H9 (cell line): ENCODE measurements around the gene DDRGK1. TPM values are rescaled to one million over a fixed set of nuclear protein-coding genes. Genes with fewer than 3 reads are reported as not detected.

Source experiments
- DNase-seq: peaks from one replicate; pipeline ENCODE4 v3.0.0-alpha.2; 2017
- H2AFZ ChIP-seq: one replicate; pipeline ENCODE4 v1.6.1; 2013; ENCODE audit warnings: mild to moderate bottlenecking, low read length, control low read depth, moderate library complexity
- H2AK5ac ChIP-seq: 2 replicates; pipeline ENCODE4 v1.6.1; 2013; ENCODE audit warnings: low read length, control low read depth, mixed read lengths; ENCODE audit not compliant: insufficient read length
- H2BK120ac ChIP-seq: one replicate; pipeline ENCODE4 v1.6.1; 2013; ENCODE audit warnings: low read depth, mild to moderate bottlenecking, low read length, control low read depth, inconsistent platforms; ENCODE audit not compliant: poor library complexity, severe bottlenecking
- H2BK12ac ChIP-seq: 2 replicates; pipeline ENCODE4 v1.6.1; 2013; ENCODE audit warnings: low read length, control low read depth, mixed read lengths, low read depth; ENCODE audit not compliant: insufficient read length
- H2BK15ac ChIP-seq: 2 replicates; pipeline ENCODE4 v1.6.1; 2013; ENCODE audit warnings: low read depth, low read length, control low read depth
- H2BK20ac ChIP-seq: one replicate; pipeline ENCODE4 v1.6.1; 2013; ENCODE audit warnings: low read depth, mild to moderate bottlenecking, low read length, control low read depth, inconsistent platforms; ENCODE audit not compliant: poor library complexity, severe bottlenecking
- H2BK5ac ChIP-seq: 2 replicates; pipeline ENCODE4 v1.6.1; 2013; ENCODE audit warnings: low read length, control low read depth, mixed read lengths; ENCODE audit not compliant: insufficient read length
- H3K14ac ChIP-seq: 2 replicates; pipeline ENCODE4 v1.6.1; 2013; ENCODE audit warnings: low read length, control low read depth; ENCODE audit not compliant: insufficient read depth
- H3K18ac ChIP-seq: 2 replicates; pipeline ENCODE4 v1.6.1; 2013; ENCODE audit warnings: low read depth, mild to moderate bottlenecking, mixed read lengths, low read length, control low read depth; ENCODE audit not compliant: insufficient read length
- H3K23ac ChIP-seq: 2 replicates; pipeline ENCODE4 v1.6.1; 2013; ENCODE audit warnings: low read length, control low read depth, mixed read lengths, low read depth; ENCODE audit not compliant: insufficient read length
- H3K23me2 ChIP-seq: 2 replicates; pipeline ENCODE4 v1.6.1; 2013; ENCODE audit warnings: low read depth, mild to moderate bottlenecking, mixed read lengths, low read length, control low read depth; ENCODE audit not compliant: insufficient read length, poor library complexity, severe bottlenecking
- H3K27ac ChIP-seq: 2 replicates; pipeline ENCODE4 v1.5.1; 2013; ENCODE audit warnings: low read length, control low read depth, mixed read lengths, low read depth; ENCODE audit not compliant: insufficient read length
- H3K27me3 ChIP-seq: 2 replicates; pipeline ENCODE4 v1.6.1; 2013; ENCODE audit warnings: low read length, control low read depth, inconsistent platforms; ENCODE audit not compliant: insufficient read depth
- H3K4ac ChIP-seq: 2 replicates; pipeline ENCODE4 v1.6.1; 2013; ENCODE audit warnings: low read depth, mild to moderate bottlenecking, control low read depth, inconsistent platforms, low read length, moderate library complexity
- H3K4me1 ChIP-seq: 2 replicates; pipeline ENCODE4 v1.6.1; 2013; ENCODE audit warnings: low read length, control low read depth, inconsistent platforms; ENCODE audit not compliant: insufficient read depth
- H3K4me2 ChIP-seq: 2 replicates; pipeline ENCODE4 v1.6.1; 2013; ENCODE audit warnings: low read length, control low read depth, mixed read lengths; ENCODE audit not compliant: insufficient read length, insufficient read depth
- H3K56ac ChIP-seq: 2 replicates; pipeline ENCODE4 v1.6.1; 2013; ENCODE audit warnings: low read depth, mild to moderate bottlenecking, mixed read lengths, low read length, control low read depth; ENCODE audit not compliant: insufficient read length
- H3K79me1 ChIP-seq: 2 replicates; pipeline ENCODE4 v1.6.1; 2013; ENCODE audit warnings: low read depth, mild to moderate bottlenecking, moderate library complexity, low read length, control low read depth, inconsistent platforms; ENCODE audit not compliant: insufficient read depth, poor library complexity, severe bottlenecking
- H3K79me2 ChIP-seq: 2 replicates; pipeline ENCODE4 v1.6.1; 2013; ENCODE audit warnings: low read length, control low read depth, inconsistent platforms; ENCODE audit not compliant: insufficient read depth
- H3K9ac ChIP-seq: 2 replicates; pipeline ENCODE4 v1.6.1; 2013; ENCODE audit warnings: low read length, control low read depth, mixed read lengths; ENCODE audit not compliant: insufficient read length; ENCODE audit errors: extremely low read depth
- H3K9me3 ChIP-seq: one replicate; pipeline ENCODE4 v1.6.1; 2013; ENCODE audit warnings: low read depth, low read length, inconsistent platforms; ENCODE audit not compliant: control insufficient read depth
- H3T11ph ChIP-seq: one replicate; pipeline ENCODE4 v1.6.1; 2013; ENCODE audit warnings: mild to moderate bottlenecking, low read length, control low read depth, inconsistent platforms
- H4K20me1 ChIP-seq: one replicate; pipeline ENCODE4 v1.6.1; 2013; ENCODE audit not compliant: control insufficient read depth, insufficient read length, insufficient read depth
- H4K5ac ChIP-seq: 2 replicates; pipeline ENCODE4 v1.6.1; 2013; ENCODE audit warnings: low read depth, mild to moderate bottlenecking, mixed read lengths, low read length, control low read depth; ENCODE audit not compliant: insufficient read length
- H4K8ac ChIP-seq: replicated peaks from 2 replicates; pipeline ENCODE4 v1.6.1; 2013; ENCODE audit warnings: low read length, control low read depth, mixed read lengths, low read depth; ENCODE audit not compliant: insufficient read length
- H4K91ac ChIP-seq: 2 replicates; pipeline ENCODE4 v1.6.1; 2013; ENCODE audit warnings: low read depth, mild to moderate bottlenecking, moderate library complexity, mixed read lengths, low read length, control low read depth; ENCODE audit not compliant: insufficient read length
- H3K27ac Mint-ChIP-seq, 3 experiments: 2 replicates in 2 of 3; 3 replicates in 1 of 3; pipeline ENCODE4 v1.8.0; 2020 to 2021; ENCODE audit warnings: mixed read lengths in 3 of 3, mild to moderate bottlenecking in 1 of 3, moderate library complexity in 1 of 3
- H3K27me3 Mint-ChIP-seq: 2 replicates; pipeline ENCODE4 v1.8.0; 2021; ENCODE audit warnings: low read depth, mild to moderate bottlenecking, moderate library complexity, mixed read lengths
- H3K36me3 Mint-ChIP-seq, 3 experiments: 2 replicates in 2 of 3; 3 replicates in 1 of 3; pipeline ENCODE4 v1.8.0; 2020 to 2021; ENCODE audit warnings: low read depth in 3 of 3, mixed read lengths in 3 of 3; ENCODE audit not compliant: insufficient read depth in 1 of 3
- H3K4me1 Mint-ChIP-seq, 2 experiments: 2 replicates each; pipeline ENCODE4 v1.8.0; 2020; ENCODE audit warnings: mixed read lengths in 2 of 2
- H3K4me3 Mint-ChIP-seq, 2 experiments: 2 replicates in 1 of 2; 3 replicates in 1 of 2; pipeline ENCODE4 v1.8.0; 2020 to 2021; ENCODE audit warnings: mild to moderate bottlenecking in 2 of 2, mixed read lengths in 2 of 2, moderate library complexity in 1 of 2
- H3K9me3 Mint-ChIP-seq, 2 experiments: 2 replicates in 1 of 2; 3 replicates in 1 of 2; pipeline ENCODE4 v1.8.0; 2020; ENCODE audit warnings: mild to moderate bottlenecking in 2 of 2, mixed read lengths in 2 of 2, moderate library complexity in 1 of 2
- CTCF ChIP-seq: fragments of 200-600 bp; sonication (generic); conservative IDR thresholded peaks from 3 replicates; pipeline ENCODE4 v1.8.0; 2021; ENCODE audit warnings: antibody characterized with exemption, mild to moderate bottlenecking
- WGBS: extraction: QIAGEN DNeasy Blood & Tissue Kit; methylation state at CpG from one replicate; pipeline ENCODE4 v1.1.7; 2013; ENCODE audit warnings: missing lambda C conversion rate, low lambda C conversion rate, mixed read lengths; ENCODE audit not compliant: insufficient read length; ENCODE audit errors: extremely low coverage; 5-methylcytosine and 5-hydroxymethylcytosine counted together
- total RNA-seq: library from RNA; stranded (reverse); gene quantifications from 2 replicates; pipeline ENCODE4 v1.2.1, GENCODE V29; 2021

DDRGK1 gene
- total RNA-seq, 1 experiment from 2014 or later: 58.1 TPM

- H3K27ac Mint-ChIP-seq: peak overlapping the region in 1 of 3 experiments; percentile 29; a peak in 4 of 7 replicates
- Histone ChIP-seq H3T11ph (no peak overlapping the region), H3K27me3 (no peaks in the 10 kb centered on the region), H4K8ac (no peak overlapping the region), H3K9me3 (no peaks in the 10 kb centered on the region), H3K4me1 (no peaks in the 10 kb centered on the region), H2BK120ac (no peak overlapping the region), H4K91ac (no peak overlapping the region), H3K14ac (no peak overlapping the region), H3K4ac (no peak overlapping the region), H3K27ac (no peak overlapping the region), H2BK20ac (no peak overlapping the region), H3K56ac (no peak overlapping the region), H3K4me2 (no peak overlapping the region), H2AFZ (no peak overlapping the region), H4K5ac (no peak overlapping the region), H3K23ac (no peak overlapping the region), H4K20me1 (no peaks in the 10 kb centered on the region), H2BK12ac (no peak overlapping the region), H3K9ac (no peak overlapping the region), H3K18ac (no peak overlapping the region), H3K79me2 (no peaks in the 10 kb centered on the region), H2BK5ac (no peak overlapping the region), H3K79me1 (no peaks in the 10 kb centered on the region), H2BK15ac (no peak overlapping the region), H2AK5ac (no peak overlapping the region), H3K23me2 (no peaks in the 10 kb centered on the region)
- no CpG with 5 or more reads among the region's 7 CpGs for WGBS
- H3K9me3 Mint-ChIP-seq: no peaks in the 10 kb centered on the region
- H3K4me3 Mint-ChIP-seq: no peak overlapping the region; a peak in 1 of 5 replicates
- peaks cover 56 to 86% (median 85%) of the 10 kb centered on the region in 3 experiments for H3K36me3 Mint-ChIP-seq
- no peaks in the 10 kb centered on the region for H3K27me3 Mint-ChIP-seq
- H3K4me1 Mint-ChIP-seq: no peaks in the 10 kb centered on the region
- DNase-seq: no peak
- TF ChIP-seq CTCF: no peak
Measured at GRCh38 chr20:3195590-3196237, 8.8 kb downstream of the DDRGK1 start.
